Thyroid gland (tissue), 4 donors: ENCODE data around the gene EEFSEC. TPM values are rescaled to one million over a fixed set of nuclear protein-coding genes. Genes with fewer than 3 reads are reported as not detected.
A peak's percentile ranks its signal among the peaks of the same experiment; 100 is the strongest.

Experiments
- DNase-seq, 2 donors: peaks; one replicate each; pipeline ENCODE4 v3.0.0-alpha.2; 2019
- H3K27ac ChIP-seq, 3 donors: fragments of 200-600 bp; sonication (generic); 1 replicate in 2 of 3; 2 replicates in 1 of 3; pipeline ENCODE4 v1.5.1; 2016 to 2019; ENCODE audit warnings: mild to moderate bottlenecking in 1 of 3, moderate library complexity in 1 of 3
- H3K27me3 ChIP-seq: fragments of 200-600 bp; sonication (generic); one replicate; pipeline ENCODE4 v1.5.1; 2019
- H3K36me3 ChIP-seq, 2 donors: fragments of 200-600 bp; sonication (generic); one replicate each; pipeline ENCODE4 v1.5.1; 2016 to 2019
- H3K4me1 ChIP-seq, 2 donors: fragments of 200-600 bp; sonication (generic); one replicate each; pipeline ENCODE4 v1.5.1; 2017 to 2019
- H3K4me3 ChIP-seq, 3 donors: fragments of 200-600 bp; sonication (generic); replicated peaks in 1 of 3; 1 replicate in 2 of 3; 2 replicates in 1 of 3; pipeline ENCODE4 v1.5.1; 2016; ENCODE audit warnings: mild to moderate bottlenecking in 1 of 3
- H3K9me3 ChIP-seq: fragments of 200-600 bp; sonication (generic); one replicate; pipeline ENCODE4 v1.5.1; 2017
- CTCF ChIP-seq, 6 experiments: fragments of 200-600 bp in 3 of 6; fragments of 450-650 bp in 3 of 6; sonication (generic) in 3 of 6; IDR thresholded peaks; one replicate each; pipeline ENCODE4 v1.5.1; 2016 to 2019; ENCODE audit warnings: antibody characterized with exemption in 6 of 6, mild to moderate bottlenecking in 2 of 6, inconsistent platforms in 1 of 6, moderate library complexity in 1 of 6
- POLR2A ChIP-seq, 2 donors: fragments of 450-650 bp; IDR thresholded peaks; one replicate each; pipeline ENCODE4 v1.6.1; 2017; ENCODE audit warnings: antibody characterized with exemption in 2 of 2, mild to moderate bottlenecking in 2 of 2, moderate library complexity in 1 of 2
- WGBS, 2 donors: methylation state at CpG; one replicate each; pipeline ENCODE4 v1.1.5; 2017; 5-methylcytosine and 5-hydroxymethylcytosine counted together
- intact Hi-C: fragments of 100-400 bp; cut with DNase I; formaldehyde crosslinking; loops from one replicate; pipeline ENCODE4 v1.15.1; 2023
- total RNA-seq, 4 donors: library from RNA; depleted of rRNA; stranded (reverse); fragments of >200 nt; gene quantifications; one replicate each; pipeline ENCODE4 v1.2.3, GENCODE V29; 2016

Gene EEFSEC
- total RNA-seq, 4 donors from 2014 or later = 13.3 to 26.6 (median 21.7) TPM

- H3K27me3 ChIP-seq = no peaks in the 10 kb centered on the region
- no peaks in the 10 kb centered on the region for H3K36me3 ChIP-seq
- no peaks in the 10 kb centered on the region for H3K9me3 ChIP-seq
- intact Hi-C loops = no loop called here
- H3K4me3 ChIP-seq = no peak overlapping the region
- no peak for TF ChIP-seq POLR2A (IDR thresholded peaks at IDR 0.05)
- TF ChIP-seq CTCF (IDR thresholded peaks at IDR 0.05) = no peak
- 32 to 40% methylated on average over 5 of the region's 5 CpGs for WGBS, 2 donors
- peak; percentile 93 to 94 for DNase-seq
- H3K4me1 ChIP-seq = peaks cover 11 to 25% of the 10 kb centered on the region in 2 donors
- H3K27ac ChIP-seq = peak overlapping the region in 2 of 3 donors; percentile 21 to 73
Observed at GRCh38 chr3:128311441-128311844, 158.2 kb downstream of the EEFSEC start.

- Histone ChIP-seq H3K36me3 (no peaks in the 10 kb centered on the region), H3K4me1 (peaks cover 11 to 25% of the 10 kb centered on the region in 2 donors), H3K27me3 (no peaks in the 10 kb centered on the region), H3K27ac (peak overlapping the region in 2 of 3 donors; percentile 21), H3K9me3 (no peaks in the 10 kb centered on the region), H3K4me3 (no peak overlapping the region)
- WGBS, 2 donors = 96 to 97% methylated on average over 9 to 10 of the region's 10 CpGs
- no peak for DNase-seq
- intact Hi-C loops = no loop called here
- TF ChIP-seq POLR2A (IDR thresholded peaks at IDR 0.05) = no peak
- TF ChIP-seq CTCF (IDR thresholded peaks at IDR 0.05) = no peak
Observed at GRCh38 chr3:128312271-128312670, 159.0 kb downstream of the EEFSEC start.

- TF ChIP-seq POLR2A (IDR thresholded peaks at IDR 0.05) = no peak
- no peak for TF ChIP-seq CTCF (IDR thresholded peaks at IDR 0.05)
- intact Hi-C loops = no loop called here
Observed at GRCh38 chr3:128313071-128313725, 159.9 kb downstream of the EEFSEC start.

GRCh38 chr3:128313935-128314334, 160.7 kb downstream of the EEFSEC start:
- Histone ChIP-seq H3K27me3 (no peaks in the 10 kb centered on the region), H3K9me3 (no peaks in the 10 kb centered on the region), H3K4me1 (peaks cover 11 to 25% of the 10 kb centered on the region in 2 donors), H3K27ac (no peak overlapping the region), H3K36me3 (no peaks in the 10 kb centered on the region), H3K4me3 (no peak overlapping the region)
- intact Hi-C loops = no loop called here
- WGBS, 2 donors = 25 to 37% methylated on average over 2 of the region's 2 CpGs
- TF ChIP-seq POLR2A (IDR thresholded peaks at IDR 0.05) = no peak
- TF ChIP-seq CTCF (IDR thresholded peaks at IDR 0.05) = no peak
- DNase-seq = no peak

More at GRCh38 chr3:128313071-128313725, 159.9 kb downstream of the EEFSEC start:
- WGBS, 2 donors = 97 to 98% methylated on average over 3 to 5 of the region's 5 CpGs
- peaks cover 11 to 25% of the 10 kb centered on the region in 2 donors for H3K4me1 ChIP-seq
- H3K4me3 ChIP-seq = no peak overlapping the region
- H3K36me3 ChIP-seq = no peaks in the 10 kb centered on the region
- no peak for DNase-seq
- H3K9me3 ChIP-seq = no peaks in the 10 kb centered on the region
- H3K27me3 ChIP-seq = no peaks in the 10 kb centered on the region
- H3K27ac ChIP-seq = no peak overlapping the region

- intact Hi-C loops = no loop called here
- WGBS, 2 donors = 94 to 96% methylated on average over 2 of the region's 2 CpGs
- Histone ChIP-seq H3K4me1 (peaks cover 9 to 17% of the 10 kb centered on the region in 2 donors), H3K9me3 (no peaks in the 10 kb centered on the region), H3K36me3 (no peaks in the 10 kb centered on the region), H3K4me3 (no peak overlapping the region), H3K27ac (no peak overlapping the region), H3K27me3 (no peaks in the 10 kb centered on the region)
- TF ChIP-seq POLR2A (IDR thresholded peaks at IDR 0.05) (no peak), CTCF (IDR thresholded peaks at IDR 0.05) (no peak)
- DNase-seq = no peak
Observed at GRCh38 chr3:128315313-128315712, 162.0 kb downstream of the EEFSEC start.
